ENCODE measurements around the gene C1RL.

DNA sequence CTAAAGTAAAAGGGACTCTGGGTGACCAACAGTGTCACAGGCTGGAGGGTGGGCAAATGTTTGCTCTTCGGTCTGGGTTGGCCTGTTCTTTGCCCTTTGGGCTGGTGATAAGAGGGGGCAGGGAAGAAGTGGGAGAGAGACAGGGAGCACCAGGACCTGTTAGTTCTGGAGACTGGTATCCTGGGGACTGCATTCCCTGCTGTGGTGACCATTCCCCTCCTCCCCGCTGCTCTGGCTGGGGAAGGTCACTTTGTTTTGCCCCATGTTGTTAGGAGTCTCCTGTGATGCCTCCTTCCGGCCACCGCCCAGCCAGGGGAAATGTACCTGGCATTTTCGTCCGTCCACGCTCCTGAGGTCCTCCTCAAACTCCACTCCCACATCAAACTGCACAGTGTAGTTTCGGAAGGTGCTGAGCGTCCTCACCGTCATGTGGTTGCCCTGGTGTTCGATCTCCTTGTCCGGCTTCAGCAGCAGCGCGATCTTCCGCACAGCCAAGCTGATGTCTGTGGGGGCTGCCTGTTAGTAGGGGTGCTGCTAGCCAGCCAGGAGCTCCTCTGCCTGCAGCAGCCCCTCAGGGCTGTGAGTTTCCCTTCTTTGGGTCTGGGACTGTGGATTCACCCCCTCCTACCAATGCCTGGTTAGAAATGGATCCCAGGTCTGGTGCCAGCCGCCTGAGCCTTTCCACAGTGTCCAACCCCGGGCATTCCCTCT lies 19.1 kb upstream of the C1RL start:
- TF ChIP-seq POLR2A (IDR thresholded peaks at IDR 0.05) (no peak), POLR2AphosphoS5 (IDR thresholded peaks at IDR 0.05) (no peak)
- TF ChIP-seq, protein P1, sequence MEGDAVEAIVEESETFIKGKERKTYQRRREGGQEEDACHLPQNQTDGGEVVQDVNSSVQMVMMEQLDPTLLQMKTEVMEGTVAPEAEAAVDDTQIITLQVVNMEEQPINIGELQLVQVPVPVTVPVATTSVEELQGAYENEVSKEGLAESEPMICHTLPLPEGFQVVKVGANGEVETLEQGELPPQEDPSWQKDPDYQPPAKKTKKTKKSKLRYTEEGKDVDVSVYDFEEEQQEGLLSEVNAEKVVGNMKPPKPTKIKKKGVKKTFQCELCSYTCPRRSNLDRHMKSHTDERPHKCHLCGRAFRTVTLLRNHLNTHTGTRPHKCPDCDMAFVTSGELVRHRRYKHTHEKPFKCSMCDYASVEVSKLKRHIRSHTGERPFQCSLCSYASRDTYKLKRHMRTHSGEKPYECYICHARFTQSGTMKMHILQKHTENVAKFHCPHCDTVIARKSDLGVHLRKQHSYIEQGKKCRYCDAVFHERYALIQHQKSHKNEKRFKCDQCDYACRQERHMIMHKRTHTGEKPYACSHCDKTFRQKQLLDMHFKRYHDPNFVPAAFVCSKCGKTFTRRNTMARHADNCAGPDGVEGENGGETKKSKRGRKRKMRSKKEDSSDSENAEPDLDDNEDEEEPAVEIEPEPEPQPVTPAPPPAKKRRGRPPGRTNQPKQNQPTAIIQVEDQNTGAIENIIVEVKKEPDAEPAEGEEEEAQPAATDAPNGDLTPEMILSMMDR (IDR thresholded peaks at IDR 0.05): no peak
